ENCODE measurements around the gene MAPKAPK2. TPM values are rescaled to one million over a fixed set of nuclear protein-coding genes. Genes with fewer than 3 reads are reported as not detected.
A peak's percentile ranks its signal among the peaks of the same experiment; 100 is the strongest.

Gene MAPKAPK2
- total RNA-seq, 2 donors from 2014 or later: 101 to 102 TPM

GRCh38 chr1:206651958-206652890 lies 32.5 kb upstream of the MAPKAPK2 start:
- Mint-ChIP-seq H3K4me3 (no peak overlapping the region), H3K36me3 (ENCODE audit: insufficient read depth in 2 of 2) (peaks cover 0 to 8% of the 10 kb centered on the region in 2 donors), H3K4me1 (ENCODE audit: low read depth) (peaks cover 4% of the 10 kb centered on the region), H3K27me3 (ENCODE audit: low read depth) (peaks cover 10% of the 10 kb centered on the region), H3K27ac (no peak overlapping the region), H3K9me3 (no peaks in the 10 kb centered on the region)
- ATAC-seq (replicated peaks in 1 of 2) (peak in 1 of 2 donors; percentile 36), DNase-seq (no peak)

- DNase-seq: no peak
- Mint-ChIP-seq H3K36me3 (ENCODE audit: insufficient read depth in 2 of 2) (peaks cover 2 to 7% of the 10 kb centered on the region in 2 donors), H3K27ac (no peak overlapping the region), H3K4me1 (ENCODE audit: low read depth) (peaks cover 16% of the 10 kb centered on the region), H3K9me3 (no peaks in the 10 kb centered on the region), H3K4me3 (no peak overlapping the region), H3K27me3 (ENCODE audit: low read depth) (peaks cover 26% of the 10 kb centered on the region)
- ATAC-seq (replicated peaks in 1 of 2): no peak
Observed at GRCh38 chr1:206653715-206654459, 30.8 kb upstream of the MAPKAPK2 start.

- Mint-ChIP-seq H3K27ac (no peak overlapping the region), H3K9me3 (no peaks in the 10 kb centered on the region), H3K36me3 (ENCODE audit: insufficient read depth in 2 of 2) (peaks cover 0 to 2% of the 10 kb centered on the region in 2 donors), H3K27me3 (ENCODE audit: low read depth) (peaks cover 27% of the 10 kb centered on the region), H3K4me1 (ENCODE audit: low read depth) (peaks cover 17% of the 10 kb centered on the region), H3K4me3 (no peak overlapping the region)
- ATAC-seq (replicated peaks in 1 of 2) (no peak), DNase-seq (no peak)
Observed at GRCh38 chr1:206654828-206655227, 29.9 kb upstream of the MAPKAPK2 start.

- peaks cover 0 to 2% of the 10 kb centered on the region in 2 donors for H3K36me3 Mint-ChIP-seq (ENCODE audit: insufficient read depth in 2 of 2)
- H3K4me1 Mint-ChIP-seq (ENCODE audit: low read depth): peaks cover 21% of the 10 kb centered on the region
- ATAC-seq (replicated peaks in 1 of 2): no peak
- H3K27ac Mint-ChIP-seq: no peak overlapping the region
- H3K4me3 Mint-ChIP-seq: no peak overlapping the region
- no peaks in the 10 kb centered on the region for H3K9me3 Mint-ChIP-seq
- peaks cover 27% of the 10 kb centered on the region for H3K27me3 Mint-ChIP-seq (ENCODE audit: low read depth)
- DNase-seq: no peak
Observed at GRCh38 chr1:206655471-206655882, 29.2 kb upstream of the MAPKAPK2 start.

- no peak overlapping the region for H3K27ac Mint-ChIP-seq
- H3K4me1 Mint-ChIP-seq (ENCODE audit: low read depth): peaks cover 22% of the 10 kb centered on the region
- H3K9me3 Mint-ChIP-seq: no peaks in the 10 kb centered on the region
- DNase-seq (no peak), ATAC-seq (replicated peaks in 1 of 2) (no peak)
- peaks cover 34% of the 10 kb centered on the region for H3K27me3 Mint-ChIP-seq (ENCODE audit: low read depth)
- no peak overlapping the region for H3K4me3 Mint-ChIP-seq
- peaks cover 0 to 2% of the 10 kb centered on the region in 2 donors for H3K36me3 Mint-ChIP-seq (ENCODE audit: insufficient read depth in 2 of 2)
Observed at GRCh38 chr1:206656936-206657335, 27.8 kb upstream of the MAPKAPK2 start.

GRCh38 chr1:206657751-206658150 lies 27.0 kb upstream of the MAPKAPK2 start:
- peaks cover 37% of the 10 kb centered on the region for H3K27me3 Mint-ChIP-seq (ENCODE audit: low read depth)
- H3K4me3 Mint-ChIP-seq: no peak overlapping the region
- no peak overlapping the region for H3K27ac Mint-ChIP-seq
- H3K4me1 Mint-ChIP-seq (ENCODE audit: low read depth): peaks cover 26% of the 10 kb centered on the region
- DNase-seq: no peak
- peaks cover 0 to 2% of the 10 kb centered on the region in 2 donors for H3K36me3 Mint-ChIP-seq (ENCODE audit: insufficient read depth in 2 of 2)
- no peaks in the 10 kb centered on the region for H3K9me3 Mint-ChIP-seq
- ATAC-seq (replicated peaks in 1 of 2): no peak

- H3K9me3 Mint-ChIP-seq: no peaks in the 10 kb centered on the region
- H3K36me3 Mint-ChIP-seq (ENCODE audit: insufficient read depth in 2 of 2): peaks cover 0 to 2% of the 10 kb centered on the region in 2 donors
- H3K4me3 Mint-ChIP-seq: peak overlapping the region; percentile 13 to 53
- ATAC-seq (replicated peaks in 1 of 2) (peak; percentile 79 to 86), DNase-seq (peak; percentile 63 to 74)
- H3K27me3 Mint-ChIP-seq (ENCODE audit: low read depth): peaks cover 44% of the 10 kb centered on the region
- peaks cover 32% of the 10 kb centered on the region for H3K4me1 Mint-ChIP-seq (ENCODE audit: low read depth)
- no peak overlapping the region for H3K27ac Mint-ChIP-seq
Observed at GRCh38 chr1:206658264-206658980, 26.3 kb upstream of the MAPKAPK2 start.

- ATAC-seq (replicated peaks in 1 of 2) (no peak), DNase-seq (no peak)
- no peak overlapping the region for H3K4me3 Mint-ChIP-seq
- H3K4me1 Mint-ChIP-seq (ENCODE audit: low read depth): peaks cover 38% of the 10 kb centered on the region
- no peaks in the 10 kb centered on the region for H3K9me3 Mint-ChIP-seq
- H3K36me3 Mint-ChIP-seq (ENCODE audit: insufficient read depth in 2 of 2): peaks cover 0 to 2% of the 10 kb centered on the region in 2 donors
- H3K27ac Mint-ChIP-seq: no peak overlapping the region
- H3K27me3 Mint-ChIP-seq (ENCODE audit: low read depth): peaks cover 49% of the 10 kb centered on the region
Observed at GRCh38 chr1:206658981-206659273, 25.8 kb upstream of the MAPKAPK2 start.

- Mint-ChIP-seq H3K4me3 (no peak overlapping the region), H3K27ac (no peak overlapping the region), H3K36me3 (ENCODE audit: insufficient read depth in 2 of 2) (peaks cover 0 to 2% of the 10 kb centered on the region in 2 donors), H3K4me1 (ENCODE audit: low read depth) (peaks cover 42% of the 10 kb centered on the region), H3K9me3 (no peaks in the 10 kb centered on the region), H3K27me3 (ENCODE audit: low read depth) (peaks cover 56% of the 10 kb centered on the region)
- DNase-seq (no peak), ATAC-seq (replicated peaks in 1 of 2) (no peak)
Observed at GRCh38 chr1:206660136-206660535, 24.6 kb upstream of the MAPKAPK2 start.

- ATAC-seq (replicated peaks in 1 of 2): no peak
- peaks cover 63% of the 10 kb centered on the region for H3K27me3 Mint-ChIP-seq (ENCODE audit: low read depth)
- H3K27ac Mint-ChIP-seq: no peak overlapping the region
- DNase-seq: no peak
- H3K9me3 Mint-ChIP-seq: no peaks in the 10 kb centered on the region
- H3K36me3 Mint-ChIP-seq (ENCODE audit: insufficient read depth in 2 of 2): peaks cover 0 to 2% of the 10 kb centered on the region in 2 donors
- H3K4me3 Mint-ChIP-seq: no peak overlapping the region
- peaks cover 42% of the 10 kb centered on the region for H3K4me1 Mint-ChIP-seq (ENCODE audit: low read depth)
Observed at GRCh38 chr1:206661161-206661820, 23.4 kb upstream of the MAPKAPK2 start.

- H3K27me3 Mint-ChIP-seq (ENCODE audit: low read depth): peaks cover 51% of the 10 kb centered on the region
- ATAC-seq (replicated peaks in 1 of 2) (peak; percentile 28 to 45), DNase-seq (no peak)
- peak overlapping the region; percentile 56 to 57 for H3K4me3 Mint-ChIP-seq
- H3K36me3 Mint-ChIP-seq (ENCODE audit: insufficient read depth in 2 of 2): no peaks in the 10 kb centered on the region
- peaks cover 42% of the 10 kb centered on the region for H3K4me1 Mint-ChIP-seq (ENCODE audit: low read depth)
- no peak overlapping the region for H3K27ac Mint-ChIP-seq
- no peaks in the 10 kb centered on the region for H3K9me3 Mint-ChIP-seq
Observed at GRCh38 chr1:206662396-206663092, 22.2 kb upstream of the MAPKAPK2 start.

- ATAC-seq (replicated peaks in 1 of 2): no peak
- Mint-ChIP-seq H3K36me3 (ENCODE audit: insufficient read depth in 2 of 2) (no peaks in the 10 kb centered on the region), H3K27ac (no peak overlapping the region), H3K4me3 (peak overlapping the region; percentile 55 to 75), H3K4me1 (ENCODE audit: low read depth) (peaks cover 41% of the 10 kb centered on the region), H3K27me3 (ENCODE audit: low read depth) (peaks cover 51% of the 10 kb centered on the region), H3K9me3 (no peaks in the 10 kb centered on the region)
- no peak for DNase-seq
Observed at GRCh38 chr1:206663362-206663761, 21.3 kb upstream of the MAPKAPK2 start.

All from activated T-cell treated with anti-CD3 and anti-CD28 coated beads, Interleukin-2, amount 50 U/mL, for 72 hours (primary cell).